Renal cortex interstitium (tissue), 11 donors: ENCODE data around the gene MCEMP1. TPM values are rescaled to one million over a fixed set of nuclear protein-coding genes. Genes with fewer than 3 reads are reported as not detected.

Source experiments
- DNase-seq, 11 donors: peaks; one replicate each; pipeline ENCODE4 v3.0.0-alpha.2; 2013; ENCODE audit warnings: low read depth in 9 of 11, low spot score in 4 of 11; ENCODE audit errors: extremely low read depth in 1 of 11
- polyA plus RNA-seq, 3 donors: library from polyadenylated mRNA; unstranded; fragments of 120-200 nt; gene quantifications; one replicate each; pipeline ENCODE4 v1.2.1, GENCODE V29; 2013; ENCODE audit not compliant: insufficient read length in 3 of 3

MCEMP1 gene
- polyA plus RNA-seq, 3 donors, result 0.14 to 0.61 (median 0.39) TPM

DNA sequence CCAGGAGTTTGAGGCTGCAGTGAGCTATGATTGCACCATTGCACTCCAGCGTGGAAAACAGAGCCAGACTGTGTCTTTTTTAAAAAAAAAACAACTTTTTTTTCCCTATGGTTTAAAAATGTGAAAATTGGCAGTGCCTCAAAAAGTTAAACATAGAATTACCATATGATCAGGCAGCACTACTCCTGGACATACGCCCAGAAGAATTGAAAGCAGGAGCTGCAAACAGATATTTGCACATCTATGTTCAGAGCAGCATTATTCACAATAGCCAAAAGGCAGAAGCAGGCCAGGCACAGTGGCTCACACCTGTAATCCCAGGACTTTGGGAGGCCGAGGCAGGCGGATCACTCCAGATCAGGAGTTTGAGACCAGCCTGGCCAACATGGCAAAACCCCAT, 11.8 kb upstream of the MCEMP1 start:
- DNase-seq, result no peak

DNA sequence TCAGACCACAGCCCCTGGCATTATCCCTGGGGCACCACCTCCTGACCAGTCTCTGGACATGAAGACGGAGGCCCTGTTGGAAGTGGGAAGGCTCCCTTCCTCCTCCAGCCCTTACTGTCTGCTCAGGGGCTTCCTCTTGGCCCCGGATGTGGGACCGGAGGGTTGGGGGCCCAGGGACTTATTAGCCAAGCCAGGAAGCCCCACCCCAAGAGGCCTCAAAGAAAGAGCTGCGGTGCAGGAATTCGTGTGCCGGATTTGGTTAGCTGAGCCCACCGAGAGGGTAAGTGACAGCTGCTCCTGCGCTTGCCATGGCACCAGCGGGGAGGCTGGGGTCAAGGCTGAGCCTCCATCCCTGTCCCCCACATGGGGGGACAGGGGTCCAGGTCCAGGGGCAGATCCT, 8.0 kb upstream of the MCEMP1 start, which contains the start of gene RETN:
Gene RETN (plus strand): TSS at position 208 of the 400 bp plus-strand sequence. CDS start 278 bp downstream, outside the sequence.
- no peak for DNase-seq

DNA sequence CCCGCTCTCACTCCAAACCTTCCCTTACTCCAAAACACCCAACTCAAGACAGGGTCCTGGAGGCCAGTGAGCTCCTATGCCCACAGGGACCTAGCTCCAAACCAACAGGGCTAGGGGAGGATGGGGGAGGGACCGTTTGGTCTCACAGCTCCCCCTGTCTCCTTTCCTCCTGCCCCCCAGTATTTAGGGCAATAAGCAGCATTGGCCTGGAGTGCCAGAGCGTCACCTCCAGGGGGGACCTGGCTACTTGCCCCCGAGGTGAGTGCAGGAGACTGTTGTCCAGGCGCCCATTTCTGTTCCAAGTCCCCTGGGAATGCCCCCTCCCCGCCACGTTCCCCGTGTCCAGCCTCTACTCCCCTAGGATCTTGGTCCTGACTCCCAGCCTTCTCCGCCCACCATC, 7.2 kb upstream of the MCEMP1 start:
- no peak for DNase-seq

DNA sequence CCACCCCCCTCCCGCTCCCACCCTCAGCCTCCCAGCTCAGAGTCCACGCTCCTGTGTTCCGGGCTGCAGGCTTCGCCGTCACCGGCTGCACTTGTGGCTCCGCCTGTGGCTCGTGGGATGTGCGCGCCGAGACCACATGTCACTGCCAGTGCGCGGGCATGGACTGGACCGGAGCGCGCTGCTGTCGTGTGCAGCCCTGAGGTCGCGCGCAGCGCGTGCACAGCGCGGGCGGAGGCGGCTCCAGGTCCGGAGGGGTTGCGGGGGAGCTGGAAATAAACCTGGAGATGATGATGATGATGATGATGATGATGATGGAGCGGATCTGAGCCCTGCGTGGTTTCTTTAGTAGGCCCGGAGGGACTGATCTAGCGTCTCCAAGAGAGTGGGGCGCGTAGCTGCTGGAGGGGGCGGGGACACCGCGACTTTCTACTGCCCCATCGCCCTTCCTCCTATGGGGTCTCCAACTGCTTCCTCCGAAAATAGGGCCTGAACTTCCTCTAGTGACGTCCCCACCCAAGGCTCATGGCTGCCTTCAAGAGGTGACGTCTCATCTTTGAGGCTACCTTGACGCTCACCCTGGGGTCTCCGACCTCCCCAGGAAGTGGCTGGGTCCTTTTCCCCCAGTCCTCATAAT, 6.6 kb upstream of the MCEMP1 start:
- peak in 1 of 11 donors; percentile 45 for DNase-seq

DNA sequence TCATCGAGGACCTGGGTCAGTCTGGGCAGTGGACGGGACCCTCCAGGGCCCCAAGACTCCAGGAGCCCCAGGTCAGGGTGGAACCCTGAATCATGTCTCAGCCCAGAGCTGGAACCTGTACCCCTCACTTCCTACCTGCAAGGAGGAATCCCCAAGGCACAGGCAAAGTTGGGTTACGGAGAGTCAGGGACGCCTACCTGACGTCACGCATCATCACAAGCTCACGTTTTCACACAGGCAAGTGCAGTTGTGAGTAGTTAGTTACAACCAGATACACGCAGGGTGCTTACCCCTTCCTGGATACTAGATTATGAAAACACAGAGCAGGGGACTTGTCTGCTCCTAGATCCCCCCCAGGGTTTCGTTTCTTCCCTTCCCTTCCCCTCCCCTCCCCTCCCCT, 6.1 kb upstream of the MCEMP1 start:
- no peak for DNase-seq

DNA sequence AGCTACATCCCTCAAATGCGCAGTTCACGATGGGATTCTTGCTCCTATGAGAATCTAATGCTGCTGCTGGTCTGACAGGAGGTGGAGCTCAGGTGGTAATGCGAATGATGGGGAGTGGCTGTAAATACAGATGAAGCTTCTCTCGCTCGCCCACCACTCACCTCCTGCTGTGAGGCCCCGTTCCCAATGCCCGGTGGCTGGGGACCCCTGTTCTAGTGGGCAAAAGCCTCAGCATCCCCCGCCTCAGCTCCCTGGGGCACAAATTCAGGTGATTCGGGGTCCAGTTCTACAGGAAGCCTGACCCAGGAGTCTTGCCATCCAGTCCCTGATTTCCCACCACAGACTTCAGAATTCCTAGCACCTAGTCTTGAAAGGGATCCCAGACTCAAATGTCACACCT, 4.4 kb upstream of the MCEMP1 start:
- DNase-seq, result no peak

DNA sequence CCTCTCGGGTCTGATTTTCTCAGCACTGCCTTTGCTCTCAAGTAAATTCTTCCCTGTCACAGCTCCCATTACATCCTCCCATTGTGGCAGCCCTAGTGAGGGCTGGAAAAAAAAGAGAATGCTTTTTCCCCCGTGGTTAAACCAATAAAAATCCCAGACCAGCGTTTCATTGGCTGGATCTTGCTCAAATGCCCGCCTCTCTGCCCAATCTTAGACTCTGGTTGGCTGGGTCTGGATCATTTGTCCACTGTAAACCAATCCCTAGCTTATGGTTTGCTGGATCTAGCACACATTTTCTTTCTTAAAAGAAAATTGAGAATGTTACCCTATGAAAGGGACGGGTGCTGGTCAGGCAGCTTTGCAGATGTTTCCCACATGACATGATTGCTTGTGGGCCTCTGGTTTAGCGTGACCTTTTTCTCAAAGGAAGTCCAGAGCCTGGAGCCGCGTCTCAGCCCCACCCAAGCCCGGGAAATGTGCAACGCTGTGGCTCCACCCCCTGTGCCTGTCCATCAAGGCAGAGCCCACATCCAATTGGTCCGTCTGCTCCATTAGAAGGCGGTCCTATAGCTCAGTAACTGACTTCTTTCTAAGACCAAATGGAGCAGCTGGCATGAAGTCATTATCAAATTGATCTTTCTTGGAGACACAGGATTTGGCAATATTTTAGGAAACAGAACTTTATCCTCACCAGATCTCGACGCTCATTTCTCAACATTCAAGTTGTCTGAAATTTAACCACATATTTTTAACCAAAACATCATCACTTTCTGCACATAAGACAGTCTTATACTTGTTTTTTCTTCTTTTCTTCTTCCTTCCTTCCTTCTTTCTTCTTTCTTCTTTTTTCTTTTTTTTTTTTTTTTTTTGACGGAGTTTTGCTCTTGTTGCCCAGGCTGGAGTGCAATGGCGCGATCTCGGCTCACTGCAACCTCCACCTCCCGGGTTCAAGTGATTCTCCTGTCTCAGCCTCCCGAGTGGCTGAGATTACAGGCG, 2.6 kb upstream of the MCEMP1 start:
- peak in 1 of 11 donors; percentile 19 for DNase-seq

DNA sequence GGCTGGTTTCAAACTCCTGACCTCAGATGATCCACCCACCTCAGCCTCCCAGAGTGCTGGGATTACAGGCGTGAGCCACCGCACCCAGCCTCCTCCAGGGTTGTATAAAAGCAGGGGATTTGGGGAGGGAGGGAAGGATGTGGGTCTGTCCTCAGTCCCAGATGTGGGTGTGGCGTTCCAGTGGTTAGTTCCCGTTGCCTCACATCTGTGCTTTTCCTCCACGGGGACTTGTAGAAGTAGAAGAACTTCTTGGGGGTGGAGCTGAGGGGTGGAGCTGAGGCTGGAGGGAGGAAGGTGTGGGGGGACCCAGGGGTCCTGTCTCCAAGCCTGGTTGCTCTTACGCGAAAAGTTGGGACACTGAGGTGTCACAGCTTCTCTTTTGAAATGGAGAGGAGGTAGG, 514 bp upstream of the MCEMP1 start:
- no peak for DNase-seq

DNA sequence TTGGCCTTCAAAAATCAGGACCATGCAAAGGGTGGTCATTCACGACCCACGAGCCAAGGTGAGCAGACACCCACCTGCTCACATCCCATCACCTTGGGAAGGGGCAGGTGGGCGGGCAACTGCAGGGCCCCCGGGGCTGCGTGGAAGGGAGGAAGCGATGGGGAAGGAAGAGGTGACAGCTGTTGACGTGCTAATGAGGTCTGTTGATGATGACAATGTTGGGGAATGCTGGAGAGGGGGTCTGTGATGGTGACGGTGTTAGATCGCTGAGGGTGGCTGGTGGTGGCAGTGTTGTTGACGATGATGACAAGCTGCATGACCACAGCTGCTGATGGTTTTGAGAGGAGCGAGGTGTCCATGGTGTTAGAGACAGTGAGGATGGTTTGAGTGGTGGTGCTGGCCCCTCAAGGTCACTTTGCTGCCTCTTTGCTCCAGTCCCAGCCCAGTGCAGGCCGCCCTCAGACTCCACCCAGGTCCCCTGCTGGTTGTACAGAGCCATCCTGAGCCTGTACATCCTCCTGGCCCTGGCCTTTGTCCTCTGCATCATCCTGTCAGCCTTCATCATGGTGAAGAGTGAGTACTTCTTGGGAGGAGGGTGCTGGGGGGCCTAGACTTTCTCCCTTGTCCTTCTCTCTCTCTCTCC, 900 bp downstream of the MCEMP1 start:
- DNase-seq, result no peak

DNA sequence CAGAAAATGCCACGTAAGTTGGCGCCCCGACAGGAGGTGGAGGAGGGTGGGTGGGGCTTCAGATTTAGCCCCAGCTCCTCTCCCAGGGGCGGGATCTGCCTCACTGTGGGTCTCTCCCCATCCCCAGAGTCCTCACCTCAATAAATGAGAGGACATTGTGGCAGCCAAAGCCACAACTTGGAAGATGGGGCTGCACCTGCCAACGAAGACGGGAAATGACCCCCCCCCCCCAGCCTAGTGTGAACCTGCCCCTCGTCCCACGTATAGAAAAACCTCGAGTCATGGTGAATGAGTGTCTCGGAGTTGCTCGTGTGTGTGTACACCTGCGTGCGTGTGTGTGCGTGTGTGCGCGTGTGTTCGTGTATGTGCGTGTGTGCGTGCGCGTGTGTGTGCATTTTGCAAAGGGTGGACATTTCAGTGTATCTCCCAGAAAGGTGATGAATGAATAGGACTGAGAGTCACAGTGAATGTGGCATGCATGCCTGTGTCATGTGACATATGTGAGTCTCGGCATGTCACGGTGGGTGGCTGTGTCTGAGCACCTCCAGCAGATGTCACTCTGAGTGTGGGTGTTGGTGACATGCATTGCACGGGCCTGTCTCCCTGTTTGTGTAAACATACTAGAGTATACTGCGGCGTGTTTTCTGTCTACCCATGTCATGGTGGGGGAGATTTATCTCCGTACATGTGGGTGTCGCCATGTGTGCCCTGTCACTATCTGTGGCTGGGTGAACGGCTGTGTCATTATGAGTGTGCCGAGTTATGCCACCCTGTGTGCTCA, 2.3 kb downstream of the MCEMP1 start:
- no peak for DNase-seq

DNA sequence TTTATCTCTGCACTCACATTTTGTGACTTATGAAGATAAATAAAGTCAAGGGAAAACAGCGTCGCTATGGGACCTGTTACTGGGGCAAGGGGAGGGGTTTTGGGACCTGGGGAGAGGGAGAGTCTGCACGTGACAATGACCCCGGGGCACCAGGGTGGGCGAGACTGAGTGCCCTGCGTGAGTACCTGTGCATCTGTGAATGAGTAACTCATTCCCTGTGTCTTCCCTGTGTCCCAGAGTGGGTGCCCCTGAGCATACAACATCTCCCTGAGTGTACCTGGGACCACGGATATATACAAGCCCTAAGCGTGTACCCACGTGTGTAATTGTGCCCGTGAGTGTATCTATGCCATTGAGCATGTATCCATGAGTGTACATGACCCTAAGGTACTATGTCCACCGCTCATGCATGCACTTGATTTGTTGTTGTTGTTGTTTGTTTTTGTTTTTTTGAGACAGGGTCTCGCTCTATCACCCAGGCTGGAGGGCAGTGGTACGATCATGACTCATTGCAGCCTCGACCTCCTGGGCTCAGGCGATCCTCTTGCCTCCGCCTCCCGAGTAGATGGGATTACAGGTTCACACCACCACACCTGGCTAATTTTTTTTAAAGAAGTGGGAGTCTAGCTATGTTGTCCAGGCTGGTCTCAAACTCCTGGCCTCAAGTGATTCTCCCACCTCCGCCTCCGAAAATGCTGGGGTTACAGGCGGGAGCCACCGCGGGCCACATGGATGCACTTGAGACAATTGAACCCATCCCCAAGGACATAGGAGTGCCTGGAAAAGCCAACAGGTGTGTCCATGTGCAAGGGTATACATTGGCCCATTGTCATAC, 3.1 kb downstream of the MCEMP1 start:
- DNase-seq, result no peak

DNA sequence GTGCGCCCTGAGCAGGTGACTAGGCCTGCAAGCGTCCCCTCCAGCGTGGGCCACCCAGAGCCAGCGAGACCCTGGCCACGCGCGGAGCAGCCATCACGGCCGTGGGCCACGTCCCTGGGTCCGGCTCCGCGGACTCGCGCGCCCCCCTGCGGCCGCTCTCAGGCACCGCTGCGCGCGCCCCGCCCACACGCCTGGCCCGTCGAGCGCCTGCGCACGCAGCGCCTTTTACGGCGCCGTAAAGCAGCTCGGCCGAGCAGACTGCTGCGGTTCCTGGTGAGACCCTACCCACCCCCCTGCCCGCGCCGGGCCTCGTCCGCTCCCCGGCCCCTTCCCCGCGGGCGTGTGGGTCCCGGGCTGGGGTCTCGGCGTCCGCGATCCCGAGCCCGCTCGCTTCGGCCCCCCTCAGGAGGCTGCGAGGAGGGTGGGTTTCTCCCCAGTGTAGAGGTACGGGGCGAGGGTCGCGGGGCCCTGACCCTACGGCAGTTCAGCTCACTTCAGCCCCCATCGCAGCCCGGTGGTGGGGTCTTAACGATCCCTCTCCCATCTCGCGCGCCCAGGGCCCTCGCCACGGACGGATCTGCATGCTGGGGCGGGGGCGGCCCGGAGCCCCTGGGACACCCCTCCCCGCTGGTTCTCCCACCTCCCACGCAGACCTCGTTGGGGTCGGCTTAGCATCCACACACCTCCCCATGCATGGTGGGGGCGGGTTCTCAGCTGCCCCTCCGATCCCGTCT, 3.9 kb downstream of the MCEMP1 start, which contains the start of gene TRAPPC5:
Gene TRAPPC5 (plus strand): TSS at position 228 of the 734 bp plus-strand sequence. CDS start 1,421 bp downstream, outside the sequence.
- peak; percentile 69 to 87 (median 81) for DNase-seq

DNA sequence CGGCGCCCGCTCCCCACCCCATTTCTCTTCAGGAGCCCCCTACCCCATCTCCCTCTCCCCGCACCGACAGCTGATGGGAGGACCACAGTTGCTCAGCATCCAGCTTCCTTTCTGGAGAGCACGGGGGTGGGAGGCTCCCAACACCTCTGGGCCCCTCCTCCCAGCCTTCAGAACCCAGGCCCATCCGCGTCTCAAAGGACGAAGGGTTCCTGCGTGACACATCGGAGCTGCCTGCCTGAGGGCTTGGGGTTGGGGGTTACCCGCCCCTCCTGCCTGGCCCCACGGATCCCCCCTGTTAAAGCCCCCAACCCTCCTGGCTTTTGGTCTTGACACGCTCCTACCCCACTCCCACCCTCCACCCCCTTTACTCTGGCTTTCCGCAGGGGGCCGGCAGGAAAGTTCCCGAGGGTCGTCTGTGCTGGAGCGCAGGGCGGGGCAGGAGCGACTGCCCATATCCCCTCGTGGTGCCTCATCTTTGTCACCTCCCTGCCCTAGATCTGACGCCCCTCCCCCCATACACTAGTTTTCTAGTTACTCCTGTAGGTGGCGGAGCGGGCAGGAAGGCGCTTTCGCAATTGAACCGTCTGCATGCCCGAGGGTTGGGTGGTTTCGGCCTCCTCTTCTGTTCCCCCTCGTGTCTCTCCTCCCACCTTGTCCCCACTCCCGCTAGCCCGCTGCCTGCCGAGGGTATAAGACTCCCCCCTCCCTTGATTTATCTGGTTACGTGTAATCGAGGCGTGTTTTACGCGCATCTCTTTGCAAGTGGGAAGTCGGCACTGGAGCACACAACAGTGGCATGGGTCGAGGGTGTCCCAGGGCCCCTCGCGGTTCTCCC, 4.7 kb downstream of the MCEMP1 start:
- peak in 7 of 11 donors; percentile 55 to 77 (median 74) for DNase-seq

DNA sequence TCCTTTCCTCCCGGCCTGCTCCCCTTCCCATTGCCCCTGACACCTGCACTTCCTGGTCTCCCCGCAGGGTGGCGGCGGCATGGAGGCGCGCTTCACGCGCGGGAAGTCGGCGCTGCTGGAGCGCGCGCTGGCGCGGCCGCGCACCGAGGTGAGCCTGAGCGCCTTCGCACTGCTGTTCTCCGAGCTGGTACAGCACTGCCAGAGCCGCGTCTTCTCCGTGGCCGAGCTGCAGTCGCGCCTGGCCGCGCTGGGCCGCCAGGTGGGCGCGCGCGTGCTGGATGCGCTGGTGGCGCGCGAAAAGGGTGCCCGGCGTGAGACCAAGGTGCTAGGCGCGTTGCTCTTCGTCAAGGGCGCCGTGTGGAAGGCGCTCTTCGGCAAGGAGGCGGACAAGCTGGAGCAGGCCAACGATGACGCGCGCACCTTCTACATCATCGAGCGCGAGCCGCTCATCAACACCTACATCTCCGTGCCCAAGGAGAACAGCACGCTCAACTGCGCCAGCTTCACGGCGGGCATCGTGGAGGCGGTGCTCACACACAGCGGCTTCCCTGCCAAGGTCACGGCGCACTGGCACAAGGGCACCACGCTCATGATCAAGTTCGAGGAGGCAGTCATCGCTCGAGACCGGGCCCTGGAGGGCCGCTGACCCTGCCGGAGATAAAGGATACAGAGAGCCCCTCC, 5.4 kb downstream of the MCEMP1 start:
- DNase-seq, result peak in 1 of 11 donors; percentile 24

DNA sequence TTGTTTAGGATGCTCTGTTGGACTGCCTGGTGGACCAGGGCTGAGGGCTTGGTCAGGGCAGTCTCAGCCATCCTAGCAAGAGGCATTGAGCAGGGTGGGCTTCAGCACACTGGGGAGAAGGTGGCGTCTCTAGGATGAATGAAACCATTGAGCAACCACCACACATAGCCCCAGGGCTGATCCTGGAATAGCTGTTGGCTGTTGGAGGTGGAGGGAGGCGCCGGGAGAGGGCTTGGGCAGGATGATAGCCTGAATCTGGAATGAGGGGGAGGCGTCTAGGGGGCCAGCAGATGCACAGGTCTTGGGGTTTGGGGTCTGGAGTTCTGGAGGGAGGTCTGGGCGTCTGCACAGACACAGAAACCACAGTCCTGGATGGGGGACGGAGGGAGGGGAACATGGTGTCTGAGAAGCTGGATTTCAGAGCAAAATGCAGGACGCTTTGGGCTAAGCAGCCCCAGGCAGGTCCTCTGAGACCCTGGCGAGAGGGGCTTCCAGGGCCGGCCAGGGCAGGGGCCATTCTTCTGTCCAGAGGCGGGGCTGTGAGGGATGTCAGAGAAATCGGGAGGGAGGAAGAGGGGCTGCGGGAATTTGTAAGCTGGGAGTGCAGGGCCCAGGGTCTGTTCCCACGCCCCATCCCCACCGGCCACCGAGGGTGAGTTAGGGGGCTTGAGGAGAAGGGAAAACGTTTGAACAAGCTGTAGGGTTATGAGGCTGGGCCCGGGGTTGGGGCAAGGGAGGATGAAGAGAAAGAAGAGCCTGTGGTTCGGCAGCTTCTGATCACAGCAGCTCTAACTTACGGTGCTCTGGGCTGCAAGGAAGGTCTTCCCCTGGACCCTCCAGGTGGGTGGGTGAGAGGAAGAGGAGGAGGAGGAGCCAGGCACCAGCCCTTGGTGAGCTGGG, 8.9 kb downstream of the MCEMP1 start:
- DNase-seq, result no peak
